CD4-positive, alpha-beta T cell treated with Interleukin-6 at 100 ng/mL for 8 hours (primary cell): ENCODE measurements around the gene EEA1.

Source experiments
- DNase-seq: peaks from one replicate; pipeline ENCODE4 v3.0.0-alpha.2; 2020; ENCODE audit warnings: mixed read lengths, low spot score

The EEA1 gene

DNA sequence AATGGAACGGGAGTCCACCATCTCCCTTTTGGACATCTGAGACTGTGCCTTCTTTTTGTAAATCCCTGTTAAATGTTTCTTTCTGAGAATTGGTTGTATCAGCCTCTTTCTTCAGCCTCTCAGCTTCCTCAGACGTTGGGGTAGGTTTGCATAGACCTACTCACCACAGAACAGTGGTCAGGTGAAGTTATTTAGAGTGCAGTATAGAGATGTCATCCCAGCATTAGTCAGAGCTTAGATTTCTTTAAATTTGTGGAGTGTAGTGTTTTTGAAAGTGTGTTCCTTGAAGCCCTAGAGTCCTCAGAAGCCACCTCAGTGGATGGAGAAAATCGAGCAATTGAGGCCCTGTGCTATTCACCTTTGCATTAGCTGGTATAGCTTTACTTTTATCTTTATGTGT is 8.9 kb upstream of the EEA1 start:
- DNase-seq = no peak

DNA sequence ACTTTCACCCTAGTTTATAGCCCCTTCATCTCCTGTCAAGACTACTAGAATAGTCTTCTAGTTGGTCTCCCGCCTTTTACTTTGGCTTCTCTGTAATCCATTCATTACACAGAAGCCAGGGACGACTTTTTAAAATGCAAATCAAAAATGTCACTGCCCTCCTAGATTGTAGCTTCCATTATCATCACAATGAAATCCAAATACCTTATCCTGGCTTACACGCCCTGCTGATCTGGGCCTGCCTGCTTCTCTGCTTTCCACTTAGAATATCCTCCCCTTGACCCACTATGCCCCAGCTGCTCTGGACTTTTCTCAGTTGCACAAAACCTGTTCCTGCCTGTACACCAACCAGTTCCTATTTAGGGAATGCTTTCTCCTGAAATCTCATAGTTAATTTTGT is 4.5 kb upstream of the EEA1 start:
- DNase-seq = no peak

DNA sequence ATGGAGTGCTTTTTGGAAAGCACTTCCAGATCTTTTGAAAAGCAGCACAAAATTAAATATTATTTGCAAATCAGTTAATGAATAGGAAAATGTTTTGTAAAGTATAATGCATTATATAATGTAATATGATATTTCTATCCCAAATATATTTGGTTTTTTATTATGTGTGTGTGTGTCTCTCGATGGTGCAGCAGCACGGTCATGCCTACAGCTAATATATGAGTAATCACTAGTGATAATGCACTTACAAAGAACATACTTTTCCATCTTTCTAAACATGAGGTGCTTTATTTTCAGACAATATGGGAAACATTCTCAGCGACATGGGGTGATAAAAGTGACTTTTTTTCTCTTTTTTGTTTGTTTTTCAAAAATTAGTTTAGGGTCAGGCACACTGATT is 1.3 kb upstream of the EEA1 start:
- DNase-seq = no peak

DNA sequence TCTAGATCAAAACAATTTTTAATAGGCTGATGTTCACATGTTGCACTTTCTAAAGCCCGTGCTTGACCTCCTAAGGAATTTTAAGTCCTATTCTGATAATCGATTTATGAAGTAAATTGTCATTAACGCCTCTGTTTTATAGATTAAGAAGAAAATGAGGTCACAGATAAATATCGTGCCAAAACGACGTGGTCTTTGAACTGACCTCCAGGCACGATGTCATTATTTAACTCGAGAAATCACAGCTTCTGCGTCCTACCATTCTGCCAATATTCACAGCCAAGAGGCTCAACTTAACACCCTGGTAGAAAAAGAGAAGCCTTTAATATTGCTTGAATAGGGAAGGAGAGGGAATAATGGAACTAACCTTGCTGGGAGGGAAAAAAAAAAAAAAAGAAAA is 888 bp upstream of the EEA1 start:
- no peak for DNase-seq

DNA sequence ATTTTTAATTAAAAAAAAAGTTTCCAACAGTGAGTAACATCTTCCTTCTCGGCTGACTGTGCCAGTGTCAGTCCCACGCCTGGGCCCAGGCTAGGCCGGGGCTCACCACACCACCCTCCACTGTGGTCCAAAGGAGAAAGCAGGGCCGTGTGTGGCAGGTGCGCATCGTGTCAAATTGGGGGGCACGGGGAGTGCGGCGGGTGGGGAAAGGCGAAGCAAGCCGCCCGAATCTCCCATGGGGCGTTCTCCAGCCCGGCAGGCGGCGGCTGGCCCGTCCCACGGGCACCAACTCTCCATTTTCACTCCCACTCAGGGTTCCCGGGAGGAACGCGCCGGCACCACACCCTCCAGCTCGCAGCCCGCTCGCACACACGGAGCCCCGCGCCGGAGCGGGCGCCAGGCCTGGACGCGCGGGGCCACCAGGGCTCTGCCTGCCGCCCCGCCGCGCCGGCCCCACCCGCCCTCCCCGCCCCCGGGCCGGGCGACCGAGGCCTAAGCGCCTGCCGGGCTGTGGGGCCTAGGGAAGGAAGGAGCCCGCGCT is 604 bp downstream of the EEA1 start:
- peak; percentile 15 for DNase-seq

DNA sequence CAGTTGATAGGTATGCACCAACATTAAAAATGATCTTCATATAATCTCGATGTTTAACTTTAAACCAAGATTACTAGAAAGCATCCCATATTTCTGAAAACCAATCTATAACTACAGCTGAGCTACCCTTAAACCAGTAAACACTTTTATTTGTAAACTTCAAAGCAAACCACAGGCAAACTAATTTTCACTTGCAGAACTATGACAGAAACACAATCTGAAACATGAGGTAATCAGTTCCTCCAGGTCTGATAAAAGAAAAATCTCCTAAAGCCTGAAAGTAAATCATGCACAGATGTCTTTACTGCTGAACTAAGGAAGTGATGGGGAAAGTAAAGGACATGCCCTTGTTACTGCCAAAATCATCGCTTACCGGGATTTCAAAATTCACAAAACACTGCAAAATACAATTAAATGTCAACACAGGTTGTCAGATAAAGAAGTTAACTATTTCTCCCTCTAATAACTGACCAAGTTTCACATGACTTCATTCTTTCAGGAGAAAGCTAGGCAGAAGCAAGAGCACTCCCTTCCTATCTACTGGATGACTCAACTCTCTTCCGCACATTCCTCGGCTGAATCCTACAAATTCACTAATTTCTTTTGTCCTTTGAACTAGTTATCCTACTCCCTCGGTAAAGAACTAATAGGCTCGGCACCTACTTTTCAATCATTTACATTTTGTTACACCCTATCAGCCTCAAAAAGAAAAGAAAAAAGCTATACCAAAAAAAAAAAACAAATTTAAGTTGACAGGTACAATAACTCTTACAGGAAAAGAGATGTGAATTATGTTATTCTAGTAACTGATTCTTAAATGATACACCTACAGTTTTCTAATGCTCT is 1.4 kb downstream of the EEA1 start:
- no peak for DNase-seq

DNA sequence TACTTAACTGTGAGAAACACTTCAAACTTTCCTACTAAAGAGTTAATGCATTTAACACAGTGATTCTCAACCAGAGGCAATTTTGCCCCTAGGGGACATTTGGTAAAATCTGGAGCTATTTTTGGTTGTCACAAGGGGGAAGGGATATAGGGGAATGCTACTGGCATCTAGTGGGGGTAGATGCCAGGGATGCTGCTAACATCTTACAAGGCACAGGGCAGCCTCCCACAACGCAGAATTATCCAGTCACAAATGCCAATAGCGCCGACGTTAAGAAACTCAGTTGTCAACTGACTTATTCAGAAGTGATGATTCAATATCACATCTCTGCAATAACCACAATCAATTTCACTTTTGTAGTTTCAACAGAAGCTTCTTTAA is 2.0 kb downstream of the EEA1 start:
- peak; percentile 13 for DNase-seq

DNA sequence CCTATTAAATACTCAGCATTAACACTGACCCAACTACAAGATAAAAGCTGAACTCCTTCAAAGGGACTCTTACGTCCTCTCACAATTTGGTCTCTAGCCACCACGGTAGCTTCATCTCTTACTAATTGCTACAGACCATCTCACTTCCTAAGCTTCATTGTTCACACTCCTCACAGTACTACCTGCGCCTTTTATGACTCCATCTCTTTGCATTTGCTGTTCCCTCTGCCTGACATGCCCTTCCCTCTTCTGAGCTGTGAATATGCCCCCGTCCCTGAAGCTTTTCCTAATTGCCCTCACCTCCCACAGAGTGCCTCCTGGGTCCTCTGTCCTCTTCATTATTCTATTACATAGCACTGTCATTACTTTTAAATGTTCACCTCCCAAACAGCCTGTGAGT is 2.5 kb downstream of the EEA1 start:
- no peak for DNase-seq

DNA sequence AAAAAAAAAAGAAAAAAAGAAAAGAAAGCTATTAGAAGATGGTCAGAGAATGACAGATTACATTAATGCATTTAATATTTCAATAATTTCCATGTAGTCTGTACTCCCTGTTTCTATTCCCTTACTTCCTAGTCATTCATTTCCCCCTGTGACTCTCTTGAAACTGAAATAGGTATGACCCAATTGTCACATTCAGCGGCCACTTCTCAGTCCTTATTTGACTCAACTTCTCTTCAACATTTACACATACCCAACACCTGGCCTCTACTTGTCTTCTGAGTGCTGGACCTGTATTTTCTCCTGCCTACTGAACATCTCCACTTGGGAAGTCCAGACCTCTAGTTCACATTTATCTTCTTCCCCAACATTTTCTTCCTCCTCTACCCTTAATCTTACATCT is 7.2 kb downstream of the EEA1 start:
- DNase-seq = no peak

DNA sequence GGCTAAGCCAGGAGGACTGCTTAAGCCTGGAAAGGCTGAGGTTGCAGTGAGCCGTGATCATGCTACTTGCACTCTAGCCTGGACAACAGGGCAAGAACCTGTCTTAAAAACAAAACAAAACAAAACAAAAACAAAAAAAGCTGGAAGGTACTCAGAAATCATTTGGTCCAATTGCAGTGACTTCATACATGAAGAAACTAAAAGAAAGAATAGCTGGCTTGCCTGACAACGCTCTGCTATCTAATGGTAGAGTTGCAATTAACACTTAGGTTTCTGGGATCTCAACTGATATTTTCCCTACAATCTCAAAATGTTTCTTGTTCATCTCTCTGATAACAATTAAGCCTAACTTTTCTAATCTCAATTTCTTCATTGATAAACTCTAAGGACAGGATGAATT is 13.7 kb downstream of the EEA1 start:
- DNase-seq = no peak

DNA sequence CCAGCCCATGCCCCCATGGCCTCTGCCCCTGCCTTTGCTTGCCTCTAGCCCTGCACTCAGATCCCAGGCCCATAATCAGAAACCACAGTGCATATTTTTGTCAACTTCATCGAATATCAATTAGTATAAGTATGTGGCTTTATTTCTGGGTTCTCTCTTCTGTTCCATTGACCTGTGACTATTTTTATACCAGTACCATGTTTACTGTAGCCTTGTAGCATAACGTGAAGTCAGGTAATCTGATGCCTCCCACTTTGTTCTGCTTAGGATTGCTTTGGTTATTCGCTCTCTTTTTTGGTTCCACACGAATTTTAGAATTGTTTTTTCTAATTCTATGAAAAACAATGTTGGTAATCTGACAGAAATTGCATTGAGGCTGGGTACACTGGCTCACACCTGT is 14.9 kb downstream of the EEA1 start:
- no peak for DNase-seq

DNA sequence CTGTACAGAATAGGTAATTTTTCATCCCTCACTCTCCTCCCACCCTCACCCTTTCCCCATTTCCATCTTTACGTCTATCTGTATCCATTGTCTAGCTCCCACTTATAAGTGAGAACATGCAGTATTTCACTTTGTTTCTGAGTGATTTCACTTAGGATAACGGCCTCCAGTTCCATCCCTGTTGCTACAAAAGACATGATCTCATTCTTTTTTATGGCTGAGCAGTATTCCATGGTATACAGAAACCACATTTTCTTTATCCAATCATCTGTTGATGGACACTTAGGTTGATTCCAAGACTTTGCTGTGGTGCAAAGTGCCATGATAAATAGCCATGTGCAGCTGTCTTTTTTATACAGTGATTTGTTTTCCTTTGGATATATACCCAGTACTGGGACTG is 16.4 kb downstream of the EEA1 start:
- no peak for DNase-seq

DNA sequence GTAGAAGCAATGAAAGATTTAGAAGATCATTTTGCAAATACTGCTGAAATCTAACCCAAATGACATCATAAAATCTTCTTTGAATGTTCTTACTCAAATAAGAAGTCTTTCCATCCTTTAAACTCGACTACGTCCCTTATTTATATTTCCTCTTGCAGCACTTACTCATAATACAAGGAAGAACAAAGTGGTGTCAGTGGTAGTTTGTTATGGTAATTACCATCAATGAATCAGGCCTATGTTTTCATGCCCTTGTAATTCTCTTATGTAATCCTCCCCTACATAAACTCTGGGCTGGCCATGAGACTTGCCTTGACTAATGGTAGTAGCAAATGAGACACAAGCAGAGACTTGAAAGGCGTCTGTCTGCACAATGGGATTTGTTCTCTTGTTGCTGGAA is 17.0 kb downstream of the EEA1 start:
- DNase-seq = no peak

DNA sequence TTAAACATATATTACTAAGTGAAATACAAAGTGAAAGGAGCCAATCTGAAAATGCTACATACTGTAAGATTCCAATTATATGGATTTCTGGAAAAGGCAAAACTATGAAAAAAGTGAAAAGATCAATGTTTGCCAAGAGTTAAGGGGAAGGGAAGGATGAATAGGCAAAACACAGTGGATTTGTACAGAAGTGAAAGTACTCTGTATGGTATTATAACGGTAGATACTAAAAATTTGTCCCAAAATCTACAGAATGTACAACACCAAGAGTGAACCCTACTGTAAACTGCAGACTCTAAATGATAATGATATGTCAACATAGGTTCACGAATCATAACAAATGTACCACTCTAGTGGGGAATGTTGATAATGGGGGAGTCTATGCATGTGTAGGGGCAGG is 17.8 kb downstream of the EEA1 start:
- DNase-seq = no peak

DNA sequence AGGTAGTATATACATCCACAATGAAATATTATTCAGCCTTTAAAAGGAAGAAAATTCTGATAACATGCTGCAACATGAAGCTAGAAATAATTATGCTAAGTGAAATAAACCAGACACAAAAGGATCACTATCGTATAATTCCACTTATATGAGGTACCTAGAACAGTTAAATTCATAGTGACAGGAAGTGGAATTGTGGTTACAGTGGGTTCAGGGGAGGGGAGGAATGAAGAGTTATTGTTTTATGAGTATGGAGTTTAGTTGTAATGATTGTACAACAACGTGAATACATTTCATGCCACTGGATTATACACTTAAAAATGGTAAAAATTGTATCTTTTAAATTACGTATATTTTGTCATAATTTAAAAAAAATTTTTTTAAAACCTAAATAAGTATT is 21.0 kb downstream of the EEA1 start:
- peak; percentile 52 for DNase-seq

DNA sequence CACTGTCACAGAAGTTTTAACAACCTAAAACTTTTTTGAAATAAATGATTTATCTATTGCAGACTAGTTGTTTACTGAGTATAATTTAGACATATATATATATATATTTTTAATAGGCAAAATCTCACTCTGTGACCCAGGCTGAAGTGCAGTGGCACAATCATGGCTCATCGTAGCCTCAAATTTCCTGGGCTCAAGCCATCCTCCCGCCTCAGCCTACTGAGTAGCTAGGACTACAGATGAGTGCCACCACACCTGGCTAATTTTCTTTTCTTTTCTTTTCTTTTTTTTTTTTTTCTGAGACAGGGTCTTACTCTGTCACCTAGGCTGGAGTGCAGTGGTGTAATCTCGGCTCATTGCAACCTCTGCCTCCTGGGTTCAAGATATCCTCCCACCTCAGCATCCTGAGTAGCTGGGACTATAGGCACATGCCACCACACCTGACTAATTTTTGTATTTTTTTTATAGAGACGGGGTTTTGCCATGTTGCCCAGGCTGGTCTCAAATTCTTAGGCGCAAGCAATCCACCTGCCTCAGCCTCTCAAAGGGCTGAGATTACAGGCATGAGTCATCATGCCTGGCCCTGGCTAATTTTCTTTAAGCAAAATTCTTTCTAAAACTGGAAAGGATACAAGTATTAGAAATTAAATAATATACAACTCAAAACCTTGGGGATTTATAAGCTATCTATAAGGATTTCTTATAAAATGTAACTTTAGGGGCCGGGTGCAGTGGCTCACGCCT is 23.1 kb downstream of the EEA1 start:
- no peak for DNase-seq

DNA sequence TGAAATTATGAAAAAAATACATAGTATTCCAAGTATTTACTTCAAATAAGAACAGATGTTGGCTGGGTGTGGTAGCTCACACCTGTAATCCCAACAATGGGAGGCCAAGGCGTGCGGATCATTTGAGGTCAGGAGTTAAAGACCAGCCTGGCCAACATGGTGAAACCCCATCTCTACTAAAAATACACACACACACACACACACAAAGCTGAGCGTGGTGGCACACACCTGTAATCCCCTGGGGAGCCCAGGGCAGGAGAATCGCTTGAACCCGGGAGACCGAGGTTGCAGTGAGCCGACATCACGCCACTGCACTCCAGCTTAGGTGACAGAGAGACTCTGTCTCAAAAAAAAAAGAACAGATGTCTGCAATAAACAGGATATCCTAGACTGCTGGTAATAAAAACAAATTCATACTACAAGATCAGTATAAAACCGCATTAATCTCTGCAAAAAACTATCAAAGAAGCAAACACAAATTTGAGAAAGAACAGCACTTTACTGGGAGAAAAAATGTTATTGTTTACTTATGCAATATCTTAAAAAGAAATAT is 23.8 kb downstream of the EEA1 start:
- DNase-seq = no peak

DNA sequence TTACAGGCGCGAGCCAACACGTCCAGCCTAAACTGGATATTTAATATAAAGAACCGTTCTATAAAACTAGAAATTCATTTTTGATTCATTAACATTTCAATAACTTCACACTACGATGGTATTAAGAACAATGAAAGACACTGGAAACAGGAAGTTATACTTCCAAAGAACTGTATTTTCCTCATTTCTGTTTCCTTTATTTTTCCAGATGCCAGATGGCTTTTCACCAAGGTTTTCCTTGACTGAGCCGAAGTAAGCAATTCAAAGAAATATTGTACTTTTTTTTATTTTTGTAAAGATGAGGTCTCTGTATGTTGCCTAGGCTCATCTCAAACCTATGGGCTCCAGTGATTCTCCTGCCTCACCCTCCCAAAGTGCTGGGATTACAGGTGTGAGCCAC is 28.2 kb downstream of the EEA1 start:
- DNase-seq = no peak

DNA sequence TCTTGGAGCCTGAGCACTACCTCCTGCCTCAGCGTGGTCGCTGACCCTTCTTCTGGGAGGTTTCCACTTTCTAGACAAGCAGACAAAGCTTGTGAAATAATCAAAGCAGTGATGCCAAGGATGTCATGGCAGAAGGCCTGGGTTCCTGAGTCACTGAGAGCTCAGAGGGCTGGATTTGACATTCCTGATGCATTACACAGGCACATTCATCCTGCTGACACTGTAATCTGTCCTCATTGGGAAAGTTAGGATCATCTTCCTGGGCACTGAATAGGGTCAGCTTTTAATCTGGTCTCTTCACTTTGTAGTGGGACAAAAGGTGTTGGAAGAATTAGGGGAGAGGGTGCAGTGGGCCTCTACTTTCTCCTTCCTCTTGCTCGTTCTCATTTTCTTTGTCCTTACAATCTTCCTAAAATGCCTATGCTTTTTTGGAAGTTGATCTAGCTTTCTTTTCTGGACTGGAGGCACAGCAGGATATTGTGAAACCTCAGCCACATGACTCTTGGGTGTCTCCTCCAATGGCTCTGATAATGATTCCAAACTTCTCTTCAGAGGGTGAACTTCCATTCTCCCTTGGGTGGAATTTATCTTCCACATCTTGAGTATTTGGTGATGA is 29.6 kb downstream of the EEA1 start:
- no peak for DNase-seq

DNA sequence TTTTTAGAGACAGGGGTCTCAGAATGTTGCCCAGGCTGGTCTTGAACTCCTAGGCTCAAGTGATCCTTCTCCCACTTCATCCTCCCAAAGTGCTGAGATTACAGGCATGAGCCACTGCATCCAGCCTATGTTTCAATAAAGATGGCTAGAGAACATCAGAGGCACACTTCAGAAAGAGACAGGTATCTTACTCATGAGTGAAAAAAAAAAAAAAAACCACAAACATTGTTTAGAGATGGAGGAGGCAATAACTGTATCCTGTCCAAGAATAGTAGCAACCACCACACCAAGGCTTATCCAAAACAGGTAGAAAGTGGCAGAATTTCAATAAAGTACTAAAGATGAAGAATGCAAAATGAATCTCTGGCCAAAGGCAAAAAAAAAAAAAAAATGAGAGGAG is 30.3 kb downstream of the EEA1 start:
- DNase-seq = no peak

DNA sequence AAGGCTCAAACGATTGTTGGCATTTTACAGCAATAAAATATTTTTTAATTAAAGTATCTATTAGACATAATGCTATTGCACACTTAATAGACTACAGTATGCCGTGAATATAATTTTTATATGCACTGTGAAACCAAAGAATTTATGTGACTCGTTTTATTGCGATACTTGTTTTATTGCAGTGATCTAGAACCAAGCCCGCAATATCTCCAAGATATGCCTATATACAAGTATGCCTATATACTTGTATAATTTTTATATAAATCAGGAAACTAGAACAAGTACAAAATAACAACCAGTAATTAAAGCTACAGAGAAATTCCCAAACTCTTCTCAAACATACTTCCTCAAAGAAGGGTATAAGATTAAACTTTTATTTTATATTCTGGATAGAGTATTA is 31.3 kb downstream of the EEA1 start:
- DNase-seq = no peak

DNA sequence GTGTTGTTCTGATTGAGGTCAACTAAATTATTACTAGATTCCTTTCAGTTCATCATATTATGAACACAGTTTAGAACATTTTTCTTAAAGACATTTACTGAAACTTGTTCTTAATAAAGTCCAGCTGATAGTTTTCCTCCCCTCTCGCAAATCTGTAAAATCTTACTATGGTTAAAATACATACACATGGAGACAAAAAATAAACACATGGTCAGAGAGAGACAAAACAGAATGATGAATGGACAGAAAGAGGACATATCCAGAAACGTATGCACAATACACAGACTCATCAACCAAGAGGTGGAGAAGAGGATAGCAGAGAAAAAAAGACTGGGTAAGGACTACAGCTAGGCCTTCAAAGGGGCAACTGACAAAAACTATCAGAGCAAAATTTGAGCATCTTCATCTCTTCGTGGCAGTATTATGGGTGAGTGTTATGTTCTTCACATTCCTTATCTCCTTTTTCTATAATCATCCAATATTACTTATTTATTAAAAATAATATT is 38.4 kb downstream of the EEA1 start:
- no peak for DNase-seq

DNA sequence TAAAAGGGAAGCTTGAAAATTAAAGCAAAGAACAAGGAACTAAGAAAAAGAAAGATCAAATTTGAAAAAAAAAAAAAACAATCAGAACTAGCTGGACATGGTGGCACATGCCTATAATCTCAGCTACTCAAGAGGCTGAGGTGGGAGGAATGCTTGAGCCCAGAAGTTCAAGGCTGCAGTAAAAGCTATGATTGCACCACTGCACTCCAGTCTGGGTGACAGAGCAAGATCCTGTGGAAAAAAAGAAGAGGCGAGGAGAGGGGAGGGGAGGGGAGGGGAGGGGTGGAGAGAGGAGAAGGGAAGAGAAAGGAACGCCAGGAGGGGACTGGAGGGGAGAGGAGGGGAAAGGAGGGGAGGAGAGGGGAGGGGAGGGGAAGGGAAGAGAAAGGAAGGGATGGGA is 43.0 kb downstream of the EEA1 start:
- no peak for DNase-seq
